ENCODE measurements around the gene ZNF217. TPM values are rescaled to one million over a fixed set of nuclear protein-coding genes. Genes with fewer than 3 reads are reported as not detected.
"Not testable (repeated sequence)": the region's sequence is repeated elsewhere in the genome, so short reads cannot be mapped to it uniquely, and the experiment has no call there.

ZNF217 gene
- total RNA-seq, 1 experiment from 2014 or later = 45.6 TPM

GRCh38 chr20:53522026-53522425 lies 71.6 kb downstream of the ZNF217 start:
- H3K79me2 ChIP-seq (ENCODE audit: low read length) = no peaks in the 10 kb centered on the region
- intact Hi-C loops (cut with micrococcal nuclease) = no loop called here
- ChIA-PET POLR2A (ENCODE audit: unreplicated experiment) (no interaction called here), CTCF (no interaction called here)
- ATAC-seq (no peak), DNase-seq (no peak)
- H4K20me1 ChIP-seq (ENCODE audit: low read length) = no peaks in the 10 kb centered on the region
- H2AFZ ChIP-seq (ENCODE audit: low read length) = no peak overlapping the region
- peaks cover 6% of the 10 kb centered on the region; the same call in 1 of the 2 replicates for H3K4me1 ChIP-seq (ENCODE audit: insufficient read depth, low read length)
- H3F3A ChIP-seq (ENCODE audit: low read length, unreplicated experiment) = no peaks in the 10 kb centered on the region
- H3K9me3 ChIP-seq (ENCODE audit: low read length) = no peaks in the 10 kb centered on the region
- no peaks in the 10 kb centered on the region for H3K36me3 ChIP-seq (ENCODE audit: low read depth, low read length)
- no peak overlapping the region for H3K9ac ChIP-seq (ENCODE audit: low read length)
- no TSS peak for BruUV-seq (replicated peaks)
- H3K27ac ChIP-seq (ENCODE audit: low read length) = no peak overlapping the region
- no peak overlapping the region for H3K4me2 ChIP-seq (ENCODE audit: low read length)
- H3K9me2 ChIP-seq (replicated peaks; ENCODE audit: low read length) = no peaks in the 10 kb centered on the region
- TF ChIP-seq EZH2phosphoT487 (IDR thresholded peaks at IDR 0.05; ENCODE audit: borderline replicate concordance, low read length) (no peak), CTCF (conservative IDR thresholded peaks at IDR 0.05; ENCODE audit: low read depth, low read length) (no peak), EZH2 (IDR thresholded peaks at IDR 0.05; ENCODE audit: low read length, unreplicated experiment) (no peak)
- no peak overlapping the region for H3K4me3 ChIP-seq (ENCODE audit: low read length)
- H3K27me3 ChIP-seq (ENCODE audit: low read length) = no peaks in the 10 kb centered on the region

GRCh38 chr20:53521421-53521820 lies 72.2 kb downstream of the ZNF217 start:
- H3K9me3 ChIP-seq (ENCODE audit: low read length); H3K4me1 ChIP-seq (ENCODE audit: insufficient read depth, low read length); H2AFZ ChIP-seq (ENCODE audit: low read length); H3K79me2 ChIP-seq (ENCODE audit: low read length); H3K9me2 ChIP-seq (replicated peaks; ENCODE audit: low read length); BruUV-seq (replicated peaks); CTCF ChIA-PET; intact Hi-C loops (cut with micrococcal nuclease); H3K4me3 ChIP-seq (ENCODE audit: low read length); H3K27ac ChIP-seq (ENCODE audit: low read length); H3K36me3 ChIP-seq (ENCODE audit: low read depth, low read length); POLR2A ChIA-PET (ENCODE audit: unreplicated experiment); H3K4me2 ChIP-seq (ENCODE audit: low read length); H4K20me1 ChIP-seq (ENCODE audit: low read length); H3F3A ChIP-seq (ENCODE audit: low read length, unreplicated experiment); H3K27me3 ChIP-seq (ENCODE audit: low read length); H3K9ac ChIP-seq (ENCODE audit: low read length): not testable (repeated sequence)
- DNase-seq (peak; percentile 88), ATAC-seq (peak; percentile 33)

GRCh38 chr20:53517146-53517545 lies 76.5 kb downstream of the ZNF217 start:
- H3K4me2 ChIP-seq (ENCODE audit: low read length) = peak overlapping the region; percentile 81
- ATAC-seq (peak; percentile 90), DNase-seq (peak; percentile 54)
- no peaks in the 10 kb centered on the region for H3K36me3 ChIP-seq (ENCODE audit: low read depth, low read length)
- no peak for TF ChIP-seq EZH2 (IDR thresholded peaks at IDR 0.05; ENCODE audit: low read length, unreplicated experiment)
- TF ChIP-seq CTCF (conservative IDR thresholded peaks at IDR 0.05; ENCODE audit: low read depth, low read length) = no peak
- no peak for TF ChIP-seq EZH2phosphoT487 (IDR thresholded peaks at IDR 0.05; ENCODE audit: borderline replicate concordance, low read length)
- ChIA-PET CTCF (interaction anchor here (0.7 kb wide), 1 partner anchor 222 kb away, joined by 4 read pairs; no protein-coding TSS in a partner anchor), POLR2A (ENCODE audit: unreplicated experiment) (no interaction called here)
- H3K9ac ChIP-seq (ENCODE audit: low read length) = no peak overlapping the region
- no peaks in the 10 kb centered on the region for H3K79me2 ChIP-seq (ENCODE audit: low read length)
- H3K9me3 ChIP-seq (ENCODE audit: low read length) = no peaks in the 10 kb centered on the region
- no peak overlapping the region for H3K27ac ChIP-seq (ENCODE audit: low read length)
- intact Hi-C loops (cut with micrococcal nuclease) = no loop called here
- no peaks in the 10 kb centered on the region for H4K20me1 ChIP-seq (ENCODE audit: low read length)
- H3K9me2 ChIP-seq (replicated peaks; ENCODE audit: low read length) = no peaks in the 10 kb centered on the region
- H3K4me1 ChIP-seq (ENCODE audit: insufficient read depth, low read length) = peaks cover 7% of the 10 kb centered on the region; the same call in 1 of the 2 replicates
- peak overlapping the region; percentile 79 for H2AFZ ChIP-seq (ENCODE audit: low read length)
- no TSS peak for BruUV-seq (replicated peaks)
- no peaks in the 10 kb centered on the region for H3K27me3 ChIP-seq (ENCODE audit: low read length)
- peak overlapping the region; percentile 55 for H3K4me3 ChIP-seq (ENCODE audit: low read length)
- H3F3A ChIP-seq (ENCODE audit: low read length, unreplicated experiment) = no peaks in the 10 kb centered on the region

All from PC-3 (cell line).